ENCODE measurements around the gene ZBTB38.

Gene ZBTB38

GRCh38 chr3:141414800-141415462 lies 46.6 kb downstream of the ZBTB38 start:
- peak; percentile 80 for DNase-seq (ENCODE audit: low read depth, low spot score)
- in situ Hi-C loops (cut with HindIII; ENCODE audit: low sequenced_read_pairs): no loop called here
- TF ChIP-seq, protein P1, sequence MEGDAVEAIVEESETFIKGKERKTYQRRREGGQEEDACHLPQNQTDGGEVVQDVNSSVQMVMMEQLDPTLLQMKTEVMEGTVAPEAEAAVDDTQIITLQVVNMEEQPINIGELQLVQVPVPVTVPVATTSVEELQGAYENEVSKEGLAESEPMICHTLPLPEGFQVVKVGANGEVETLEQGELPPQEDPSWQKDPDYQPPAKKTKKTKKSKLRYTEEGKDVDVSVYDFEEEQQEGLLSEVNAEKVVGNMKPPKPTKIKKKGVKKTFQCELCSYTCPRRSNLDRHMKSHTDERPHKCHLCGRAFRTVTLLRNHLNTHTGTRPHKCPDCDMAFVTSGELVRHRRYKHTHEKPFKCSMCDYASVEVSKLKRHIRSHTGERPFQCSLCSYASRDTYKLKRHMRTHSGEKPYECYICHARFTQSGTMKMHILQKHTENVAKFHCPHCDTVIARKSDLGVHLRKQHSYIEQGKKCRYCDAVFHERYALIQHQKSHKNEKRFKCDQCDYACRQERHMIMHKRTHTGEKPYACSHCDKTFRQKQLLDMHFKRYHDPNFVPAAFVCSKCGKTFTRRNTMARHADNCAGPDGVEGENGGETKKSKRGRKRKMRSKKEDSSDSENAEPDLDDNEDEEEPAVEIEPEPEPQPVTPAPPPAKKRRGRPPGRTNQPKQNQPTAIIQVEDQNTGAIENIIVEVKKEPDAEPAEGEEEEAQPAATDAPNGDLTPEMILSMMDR (IDR thresholded peaks at IDR 0.05; ENCODE audit: low read depth, low read length): no peak
- H3K4me3 ChIP-seq (ENCODE audit: low read depth, low read length): no peak overlapping the region

DNA sequence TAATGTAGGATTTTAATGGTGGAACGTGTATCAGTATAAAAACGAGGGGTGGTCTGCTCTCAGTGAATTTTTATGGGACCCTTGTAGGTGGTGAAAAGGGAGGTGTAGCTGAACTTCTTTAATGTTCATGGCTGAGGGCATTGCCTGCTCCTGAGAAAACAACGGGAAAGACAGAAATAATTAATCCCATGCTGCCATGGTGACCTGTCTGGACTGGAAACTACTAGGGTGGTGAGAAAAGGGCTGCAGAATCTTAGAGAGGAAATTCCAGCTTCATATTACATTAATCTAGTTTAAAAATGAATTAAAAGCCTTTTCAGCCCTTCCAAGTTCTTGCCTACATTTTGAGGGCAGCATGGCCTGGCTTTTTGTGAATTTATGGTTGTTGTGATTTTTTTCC lies 47.6 kb downstream of the ZBTB38 start:
- H3K4me3 ChIP-seq (ENCODE audit: low read depth, low read length): no peak overlapping the region
- in situ Hi-C loops (cut with HindIII; ENCODE audit: low sequenced_read_pairs): no loop called here
- DNase-seq (ENCODE audit: low read depth, low spot score): no peak

More for the DNA sequence above, 47.6 kb downstream of the ZBTB38 start:
- TF ChIP-seq, protein P1 (IDR thresholded peaks at IDR 0.05; ENCODE audit: low read depth, low read length): no peak

Measured in astrocyte of the spinal cord (primary cell).